Keratinocyte (primary cell): ENCODE data around the gene MIF. TPM values are rescaled to one million over a fixed set of nuclear protein-coding genes. Genes with fewer than 3 reads are reported as not detected.

Experiments
- DNase-seq: peaks from one replicate; pipeline ENCODE4 v3.0.0-alpha.2; 2011; ENCODE audit warnings: low read depth, missing footprints, low spot score
- FAIRE-seq: peaks from 2 replicates; lab custom pipeline; 2011; peaks lifted over from hg19 to GRCh38; lab: Jason Lieb, UNC
- H2AFZ ChIP-seq: 2 replicates; pipeline ENCODE4 v1.6.0; 2012; ENCODE audit warnings: low read length, control low read depth, inconsistent platforms; ENCODE audit not compliant: control insufficient read depth
- H3K27ac ChIP-seq: 2 replicates; pipeline ENCODE4 v1.5.1; 2011; ENCODE audit warnings: low read length; ENCODE audit not compliant: control insufficient read depth, insufficient read depth
- H3K27me3 ChIP-seq: 3 replicates; pipeline ENCODE4 v1.6.0; 2011; ENCODE audit warnings: low read length; ENCODE audit not compliant: control insufficient read depth, insufficient read depth; ENCODE audit errors: extremely low read depth
- H3K36me3 ChIP-seq, 2 experiments: 2 replicates in 1 of 2; 3 replicates in 1 of 2; pipeline ENCODE4 v1.5.1; 2011; ENCODE audit warnings: low read length in 2 of 2, mild to moderate bottlenecking in 1 of 2; ENCODE audit not compliant: control insufficient read depth in 2 of 2, insufficient read depth in 2 of 2; ENCODE audit errors: extremely low read depth in 1 of 2
- H3K4me1 ChIP-seq: 3 replicates; pipeline ENCODE4 v1.5.1; 2011; ENCODE audit warnings: low read length; ENCODE audit not compliant: control insufficient read depth, insufficient read depth; ENCODE audit errors: extremely low read depth
- H3K4me2 ChIP-seq: 3 replicates; pipeline ENCODE4 v1.6.0; 2011; ENCODE audit warnings: low read depth, low read length; ENCODE audit not compliant: control insufficient read depth, insufficient read depth; ENCODE audit errors: extremely low read depth
- H3K4me3 ChIP-seq, 3 experiments: fragments of 200-600 bp in 1 of 3; sonication (generic) in 1 of 3; 2 replicates in 2 of 3; 3 replicates in 1 of 3; pipeline ENCODE4 v1.5.1; 2011 to 2016; ENCODE audit warnings: low read length in 3 of 3, mild to moderate bottlenecking in 3 of 3, control low read depth in 2 of 3, inconsistent platforms in 1 of 3, low read depth in 1 of 3, mixed read lengths in 1 of 3, mixed run types in 1 of 3, moderate library complexity in 1 of 3; ENCODE audit not compliant: control insufficient read depth in 2 of 3, insufficient read depth in 2 of 3; ENCODE audit errors: extremely low read depth in 1 of 3
- H3K79me2 ChIP-seq: 2 replicates; pipeline ENCODE4 v1.6.0; 2012; ENCODE audit warnings: low read length; ENCODE audit not compliant: control insufficient read depth, insufficient read depth
- H3K9ac ChIP-seq: 3 replicates; pipeline ENCODE4 v1.6.0; 2011; ENCODE audit warnings: low read length; ENCODE audit not compliant: control insufficient read depth, insufficient read depth; ENCODE audit errors: extremely low read depth
- H3K9me1 ChIP-seq: 3 replicates; pipeline ENCODE4 v1.6.0; 2011; ENCODE audit warnings: low read length; ENCODE audit not compliant: control insufficient read depth, insufficient read depth; ENCODE audit errors: extremely low read depth
- H3K9me3 ChIP-seq: 2 replicates; pipeline ENCODE4 v1.5.1; 2012; ENCODE audit warnings: low read depth, low read length; ENCODE audit not compliant: control insufficient read depth
- H4K20me1 ChIP-seq: 3 replicates; pipeline ENCODE4 v1.6.0; 2011; ENCODE audit warnings: low read length; ENCODE audit not compliant: control insufficient read depth, insufficient read depth; ENCODE audit errors: extremely low read depth
- EZH2 ChIP-seq: IDR thresholded peaks from one replicate; pipeline ENCODE4 v1.6.1; 2012; ENCODE audit warnings: inconsistent platforms, mild to moderate bottlenecking, low read length, moderate library complexity
- dilution Hi-C: fragments of 300-500 bp; cut with MboI; formaldehyde crosslinking; loops from one replicate; pipeline ENCODE4 v1.7.0; 2020; ENCODE audit warnings: low sequenced_read_pairs; ENCODE audit not compliant: extremely low pct_ligation_motif_present
- polyA plus RNA-seq, 5 experiments: library from polyadenylated mRNA; depleted of rRNA in 3 of 5; stranded (reverse) in 3 of 5; stranded (forward) in 1 of 5; unstranded in 1 of 5; fragments of >200 nt; gene quantifications; 1 replicate in 1 of 5; 2 replicates in 3 of 5; 3 replicates in 1 of 5; pipeline versions ENCODE4 v1.2.1 to v1.2.3, GENCODE V29; 2011 to 2012; ENCODE audit warnings: missing spikeins in 2 of 5, low read depth in 1 of 5, low replicate concordance in 1 of 5
- TF ChIP-seq, protein P1 (sequence below), 3 experiments: IDR thresholded peaks in 1 of 3; conservative IDR thresholded peaks in 1 of 3; optimal IDR thresholded peaks in 1 of 3; 2 replicates in 2 of 3; 3 replicates in 1 of 3; pipeline versions ENCODE3 to v1.5.1; 2011; ENCODE audit warnings: low read length in 3 of 3, mild to moderate bottlenecking in 3 of 3, moderate library complexity in 2 of 3, control low read depth in 1 of 3, inconsistent platforms in 1 of 3; ENCODE audit not compliant: insufficient read depth in 2 of 3; ENCODE audit errors: extremely low read depth in 1 of 3

The MIF gene
- polyA plus RNA-seq, 1 donor (not counting 4 experiments of a cell fraction or from before 2014, with no cell fraction given) = 340 TPM

DNA sequence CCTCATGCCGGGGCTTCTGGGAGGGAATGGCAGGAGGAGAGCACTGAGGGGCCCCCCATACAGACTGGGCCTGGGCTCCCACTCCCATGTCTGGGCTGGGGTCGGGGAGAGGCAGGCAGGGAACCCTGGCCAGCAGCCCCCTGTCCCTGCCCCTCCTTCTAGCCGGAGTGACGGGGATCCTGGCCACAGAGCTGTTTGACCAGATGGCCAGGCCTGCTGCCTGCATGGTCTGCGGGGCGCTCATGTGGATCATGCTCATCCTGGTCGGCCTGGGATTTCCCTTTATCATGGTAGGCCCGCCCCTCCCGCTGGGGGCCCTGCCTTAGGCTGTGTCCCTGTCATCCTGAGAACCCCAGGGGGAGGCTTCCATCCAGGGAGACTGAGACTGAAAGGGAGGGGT, 10.0 kb upstream of the MIF start:
- DNase-seq = no peak
- Histone ChIP-seq H3K9ac (no peak overlapping the region), H3K79me2 (no peaks in the 10 kb centered on the region), H3K4me1 (peaks cover 8% of the 10 kb centered on the region), H2AFZ (no peak overlapping the region), H3K9me1 (no peaks in the 10 kb centered on the region), H3K9me3 (no peaks in the 10 kb centered on the region), H3K27me3 (no peaks in the 10 kb centered on the region), H3K4me2 (no peak overlapping the region), H3K36me3 (no peaks in the 10 kb centered on the region), H4K20me1 (no peaks in the 10 kb centered on the region), H3K4me3 (no peak overlapping the region), H3K27ac (no peak overlapping the region)
- FAIRE-seq = no peak
- dilution Hi-C loops = no loop called here
- TF ChIP-seq, protein P1, sequence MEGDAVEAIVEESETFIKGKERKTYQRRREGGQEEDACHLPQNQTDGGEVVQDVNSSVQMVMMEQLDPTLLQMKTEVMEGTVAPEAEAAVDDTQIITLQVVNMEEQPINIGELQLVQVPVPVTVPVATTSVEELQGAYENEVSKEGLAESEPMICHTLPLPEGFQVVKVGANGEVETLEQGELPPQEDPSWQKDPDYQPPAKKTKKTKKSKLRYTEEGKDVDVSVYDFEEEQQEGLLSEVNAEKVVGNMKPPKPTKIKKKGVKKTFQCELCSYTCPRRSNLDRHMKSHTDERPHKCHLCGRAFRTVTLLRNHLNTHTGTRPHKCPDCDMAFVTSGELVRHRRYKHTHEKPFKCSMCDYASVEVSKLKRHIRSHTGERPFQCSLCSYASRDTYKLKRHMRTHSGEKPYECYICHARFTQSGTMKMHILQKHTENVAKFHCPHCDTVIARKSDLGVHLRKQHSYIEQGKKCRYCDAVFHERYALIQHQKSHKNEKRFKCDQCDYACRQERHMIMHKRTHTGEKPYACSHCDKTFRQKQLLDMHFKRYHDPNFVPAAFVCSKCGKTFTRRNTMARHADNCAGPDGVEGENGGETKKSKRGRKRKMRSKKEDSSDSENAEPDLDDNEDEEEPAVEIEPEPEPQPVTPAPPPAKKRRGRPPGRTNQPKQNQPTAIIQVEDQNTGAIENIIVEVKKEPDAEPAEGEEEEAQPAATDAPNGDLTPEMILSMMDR (optimal IDR thresholded peaks at IDR 0.05 in 1 of 3, IDR thresholded peaks at IDR 0.05 in 1 of 3, conservative IDR thresholded peaks at IDR 0.05 in 1 of 3; ENCODE audit: extremely low read depth in 1 of 3, insufficient read depth in 2 of 3, low read length in 3 of 3) = no peak
- no peak for TF ChIP-seq EZH2

DNA sequence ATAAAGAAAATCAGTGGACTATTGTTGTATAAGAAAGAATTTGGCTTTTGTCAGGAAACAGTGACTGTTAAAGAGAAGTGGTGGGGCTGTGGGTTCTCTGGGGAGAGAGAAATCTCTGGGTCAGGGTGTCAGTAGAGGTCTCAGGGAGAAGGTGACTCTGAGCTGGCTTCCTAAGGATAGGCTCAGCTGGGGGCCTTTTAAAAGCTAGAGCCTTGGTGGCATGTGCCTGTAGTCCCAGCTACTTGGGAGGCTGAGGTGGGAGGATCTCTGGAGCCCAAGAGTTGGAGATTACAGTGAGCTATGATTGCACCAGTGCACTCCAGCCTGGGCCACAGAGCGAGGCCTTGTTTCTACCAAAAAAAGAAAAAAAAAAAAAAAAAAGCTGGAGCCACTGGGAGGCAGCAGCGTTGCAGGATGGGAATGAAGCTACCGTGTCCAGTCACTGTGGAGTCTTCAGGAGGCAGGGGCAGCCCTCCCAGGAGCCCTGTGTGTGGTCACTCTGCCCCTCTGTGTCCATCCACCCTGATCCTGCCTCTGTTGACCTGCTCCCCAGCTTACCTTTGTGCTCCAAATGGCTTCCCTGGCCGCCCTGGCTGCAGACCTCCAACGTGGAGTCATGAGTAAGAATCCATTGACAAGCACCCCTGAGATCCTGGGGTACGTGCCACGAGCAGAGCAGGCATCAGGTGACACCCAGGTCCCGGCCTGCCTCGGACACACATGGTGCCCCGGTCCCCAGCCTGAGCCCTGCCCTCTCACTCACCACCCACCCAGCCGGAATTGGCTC, 5.4 kb upstream of the MIF start:
- dilution Hi-C loops = no loop called here
- Histone ChIP-seq H3K4me2 (peak overlapping the region; percentile 42), H3K4me1 (peaks cover 13% of the 10 kb centered on the region), H3K27me3 (no peaks in the 10 kb centered on the region), H3K36me3 (no peaks in the 10 kb centered on the region), H3K79me2 (no peaks in the 10 kb centered on the region), H3K4me3 (no peak overlapping the region), H3K9ac (no peak overlapping the region), H3K27ac (peak overlapping the region; percentile 37), H4K20me1 (no peaks in the 10 kb centered on the region), H3K9me3 (no peaks in the 10 kb centered on the region), H3K9me1 (no peaks in the 10 kb centered on the region), H2AFZ (no peak overlapping the region)
- DNase-seq (no peak), FAIRE-seq (no peak)
- no peak for TF ChIP-seq EZH2
- TF ChIP-seq, protein P1 (optimal IDR thresholded peaks at IDR 0.05 in 1 of 3, IDR thresholded peaks at IDR 0.05 in 1 of 3, conservative IDR thresholded peaks at IDR 0.05 in 1 of 3; ENCODE audit: extremely low read depth in 1 of 3, insufficient read depth in 2 of 3, low read length in 3 of 3) = peak; percentile 8 to 36 (median 32)
